PC-3 (cell line): ENCODE data around the gene SERPINA5. TPM values are rescaled to one million over a fixed set of nuclear protein-coding genes. Genes with fewer than 3 reads are reported as not detected.

Experiments used
- ATAC-seq: fragments of 200-7000 bp; cut with Tn5 transposase; 2 replicates; pipeline ENCODE4 v1.9.1; 2020; ENCODE audit warnings: mild to moderate bottlenecking, moderate library complexity
- BruUV-seq: library from RNA; stranded (reverse); fragments of 400-500 nt; replicated peaks from 2 replicates; lab custom pipeline; 2021; lab: Mats Ljungman, UMichigan
- CTCF ChIA-PET: fragments of 300-600 bp; sonication (Branson Sonifier 250); formaldehyde crosslinking; loops from one replicate; lab custom pipeline; 2022; ENCODE audit warnings: antibody characterized with exemption; lab: Charles Lee
- POLR2A ChIA-PET: fragments of 300-600 bp; sonication (Branson Sonifier 250); formaldehyde crosslinking; loops from one replicate; lab custom pipeline; 2022; ENCODE audit warnings: antibody characterized with exemption; ENCODE audit not compliant: unreplicated experiment; lab: Charles Lee
- DNase-seq: peaks from one replicate; pipeline ENCODE4 v3.0.0-alpha.2; 2015
- H2AFZ ChIP-seq: fragments of 300-600 bp; sonication (generic); 2 replicates; pipeline ENCODE4 v1.6.0; 2016; ENCODE audit warnings: antibody characterized with exemption, low read length
- H3F3A ChIP-seq: fragments of 300-600 bp; sonication (generic); one replicate; pipeline ENCODE4 v1.6.0; 2017; ENCODE audit warnings: antibody characterized with exemption, low read length, control low read depth, mild to moderate bottlenecking; ENCODE audit not compliant: unreplicated experiment
- H3K27ac ChIP-seq: fragments of 300-600 bp; sonication (generic); 2 replicates; pipeline ENCODE4 v1.5.1; 2016; ENCODE audit warnings: mild to moderate bottlenecking, low read length
- H3K27me3 ChIP-seq: fragments of 300-600 bp; sonication (generic); 2 replicates; pipeline ENCODE4 v1.6.1; 2016; ENCODE audit warnings: low read length, mixed read lengths
- H3K36me3 ChIP-seq: fragments of 300-600 bp; sonication (generic); 2 replicates; pipeline ENCODE4 v1.6.1; 2016; ENCODE audit warnings: low read depth, mixed run types, low read length, mixed read lengths
- H3K4me1 ChIP-seq: fragments of 300-600 bp; sonication (generic); 2 replicates; pipeline ENCODE4 v1.5.1; 2016; ENCODE audit warnings: low read length; ENCODE audit not compliant: insufficient read depth
- H3K4me2 ChIP-seq: fragments of 300-600 bp; sonication (generic); 2 replicates; pipeline ENCODE4 v1.6.0; 2016; ENCODE audit warnings: low read length
- H3K4me3 ChIP-seq: fragments of 300-600 bp; sonication (generic); 2 replicates; pipeline ENCODE4 v1.5.1; 2016; ENCODE audit warnings: mild to moderate bottlenecking, low read length, mixed read lengths
- H3K79me2 ChIP-seq: fragments of 300-600 bp; sonication (generic); 2 replicates; pipeline ENCODE4 v1.6.1; 2017; ENCODE audit warnings: low read length, mixed read lengths
- H3K9ac ChIP-seq: fragments of 300-600 bp; sonication (generic); 2 replicates; pipeline ENCODE4 v1.6.0; 2016; ENCODE audit warnings: mild to moderate bottlenecking, low read length
- H3K9me2 ChIP-seq: fragments of 300-600 bp; sonication (generic); replicated peaks from 2 replicates; pipeline ENCODE4 v1.6.1; 2016; ENCODE audit warnings: mixed run types, low read length, mixed read lengths
- H3K9me3 ChIP-seq: fragments of 300-600 bp; sonication (generic); 2 replicates; pipeline ENCODE4 v1.6.1; 2016; ENCODE audit warnings: low read length, mixed read lengths
- H4K20me1 ChIP-seq: fragments of 300-600 bp; sonication (generic); 2 replicates; pipeline ENCODE4 v1.6.1; 2016; ENCODE audit warnings: low read length, mixed read lengths
- CTCF ChIP-seq: fragments of 300-600 bp; sonication (generic); conservative IDR thresholded peaks from 2 replicates; pipeline ENCODE4 v1.5.1; 2017; ENCODE audit warnings: antibody characterized with exemption, low read depth, mild to moderate bottlenecking, low read length
- EZH2 ChIP-seq: fragments of 300-600 bp; sonication (generic); IDR thresholded peaks from one replicate; pipeline ENCODE4 v1.6.1; 2017; ENCODE audit warnings: antibody characterized with exemption, mild to moderate bottlenecking, low read length; ENCODE audit not compliant: unreplicated experiment
- EZH2phosphoT487 ChIP-seq: fragments of 300-600 bp; sonication (generic); IDR thresholded peaks from 2 replicates; pipeline ENCODE4 v1.6.1; 2018; ENCODE audit warnings: mild to moderate bottlenecking, antibody characterized with exemption, low read length, borderline replicate concordance
- intact Hi-C: fragments of 100-400 bp; cut with micrococcal nuclease; formaldehyde crosslinking; loops from 2 replicates; pipeline ENCODE4 v1.9.0; 2023
- total RNA-seq: library from RNA; depleted of rRNA; stranded (reverse); fragments of >200 nt; gene quantifications from 2 replicates; pipeline ENCODE4 v1.2.3, GENCODE V29; 2014

Gene SERPINA5
- total RNA-seq, 1 experiment from 2014 or later = not detected

DNA sequence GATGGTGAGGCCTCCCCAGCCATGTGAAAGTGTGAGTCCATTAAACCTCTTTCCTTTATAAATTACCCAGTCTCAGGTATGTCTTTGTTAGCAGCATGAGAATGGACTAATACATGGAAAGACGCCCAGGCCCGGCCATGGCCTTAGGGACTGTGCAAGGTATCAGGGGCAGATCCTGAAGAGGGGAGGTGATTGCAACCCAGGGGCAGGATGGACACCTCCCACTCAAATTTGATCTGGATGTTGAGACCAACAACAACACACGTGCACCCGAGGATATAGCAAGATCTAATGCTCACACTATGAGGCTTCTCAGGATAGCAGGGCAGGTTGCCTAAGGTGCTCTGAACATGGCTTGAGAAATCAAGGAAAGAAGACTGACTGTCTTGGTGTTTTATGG is 33.5 kb upstream of the SERPINA5 start:
- H3K9me2 ChIP-seq = no peaks in the 10 kb centered on the region
- ATAC-seq (no peak), DNase-seq (no peak)
- no peaks in the 10 kb centered on the region for H3F3A ChIP-seq
- TF ChIP-seq EZH2phosphoT487 (no peak), EZH2 (no peak), CTCF (no peak)
- H3K27me3 ChIP-seq = no peaks in the 10 kb centered on the region
- no peaks in the 10 kb centered on the region for H4K20me1 ChIP-seq
- intact Hi-C loops = no loop called here
- no TSS peak for BruUV-seq
- no peaks in the 10 kb centered on the region for H3K79me2 ChIP-seq
- H3K9me3 ChIP-seq = no peaks in the 10 kb centered on the region
- no peaks in the 10 kb centered on the region for H3K36me3 ChIP-seq
- H3K4me1 ChIP-seq = no peaks in the 10 kb centered on the region
- H3K9ac ChIP-seq = no peak overlapping the region
- H3K4me2 ChIP-seq = no peak overlapping the region
- no peak overlapping the region for H3K4me3 ChIP-seq
- ChIA-PET CTCF (no interaction called here), POLR2A (no interaction called here)
- no peak overlapping the region for H3K27ac ChIP-seq
- no peak overlapping the region for H2AFZ ChIP-seq

GRCh38 chr14:94548131-94548998 is 32.9 kb upstream of the SERPINA5 start:
- no peaks in the 10 kb centered on the region for H3K79me2 ChIP-seq
- intact Hi-C loops = no loop called here
- H3K27me3 ChIP-seq = no peaks in the 10 kb centered on the region
- no peaks in the 10 kb centered on the region for H3K4me1 ChIP-seq
- no peak overlapping the region for H3K4me3 ChIP-seq
- H2AFZ ChIP-seq = no peak overlapping the region
- H3K9me3 ChIP-seq = no peaks in the 10 kb centered on the region
- no peak overlapping the region for H3K27ac ChIP-seq
- ChIA-PET CTCF (no interaction called here), POLR2A (no interaction called here)
- H3K36me3 ChIP-seq = no peaks in the 10 kb centered on the region
- H4K20me1 ChIP-seq = no peaks in the 10 kb centered on the region
- H3K9ac ChIP-seq = no peak overlapping the region
- TF ChIP-seq EZH2phosphoT487 = no peak
- no peak for TF ChIP-seq EZH2
- TF ChIP-seq CTCF = no peak
- BruUV-seq = no TSS peak
- no peak for DNase-seq
- no peak overlapping the region for H3K4me2 ChIP-seq
- no peak for ATAC-seq
- no peaks in the 10 kb centered on the region for H3F3A ChIP-seq
- no peaks in the 10 kb centered on the region for H3K9me2 ChIP-seq
